ENCODE data around the gene C2orf76. TPM values are rescaled to one million over a fixed set of nuclear protein-coding genes. Genes with fewer than 3 reads are reported as not detected.

The C2orf76 gene
- total and polyA plus RNA-seq, 10 of the 15 experiments (the other 5 are each of a cell fraction or from before 2014, with no cell fraction given), result 14.0 to 46.1 (median 25.4) TPM

DNA sequence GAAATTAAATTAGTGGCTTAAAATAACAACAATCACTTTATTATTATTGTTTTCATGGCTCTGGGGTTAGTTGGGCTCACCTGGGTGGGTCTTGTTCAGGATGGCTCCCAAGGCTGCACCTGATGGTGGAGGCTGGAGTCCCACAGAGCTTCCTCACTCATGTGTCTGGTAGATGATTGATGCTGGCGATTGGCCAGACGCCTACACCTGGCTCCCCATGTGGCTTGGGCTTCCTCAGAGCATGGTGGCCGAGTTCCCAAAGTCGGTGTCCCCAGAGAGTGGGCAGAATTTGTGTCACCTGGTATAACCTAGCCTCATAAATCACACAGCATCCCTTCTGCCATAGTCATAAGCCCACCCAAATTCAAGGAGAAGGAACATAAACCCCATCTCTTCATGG lies 18.3 kb upstream of the C2orf76 start (continued):
- TF ChIP-seq, protein P1, sequence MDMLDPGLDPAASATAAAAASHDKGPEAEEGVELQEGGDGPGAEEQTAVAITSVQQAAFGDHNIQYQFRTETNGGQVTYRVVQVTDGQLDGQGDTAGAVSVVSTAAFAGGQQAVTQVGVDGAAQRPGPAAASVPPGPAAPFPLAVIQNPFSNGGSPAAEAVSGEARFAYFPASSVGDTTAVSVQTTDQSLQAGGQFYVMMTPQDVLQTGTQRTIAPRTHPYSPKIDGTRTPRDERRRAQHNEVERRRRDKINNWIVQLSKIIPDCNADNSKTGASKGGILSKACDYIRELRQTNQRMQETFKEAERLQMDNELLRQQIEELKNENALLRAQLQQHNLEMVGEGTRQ (IDR thresholded peaks at IDR 0.05; ENCODE audit: borderline replicate concordance, low read depth, low read length), result no peak
- no peak for TF ChIP-seq CREM (IDR thresholded peaks at IDR 0.05; ENCODE audit: low read depth)

DNA sequence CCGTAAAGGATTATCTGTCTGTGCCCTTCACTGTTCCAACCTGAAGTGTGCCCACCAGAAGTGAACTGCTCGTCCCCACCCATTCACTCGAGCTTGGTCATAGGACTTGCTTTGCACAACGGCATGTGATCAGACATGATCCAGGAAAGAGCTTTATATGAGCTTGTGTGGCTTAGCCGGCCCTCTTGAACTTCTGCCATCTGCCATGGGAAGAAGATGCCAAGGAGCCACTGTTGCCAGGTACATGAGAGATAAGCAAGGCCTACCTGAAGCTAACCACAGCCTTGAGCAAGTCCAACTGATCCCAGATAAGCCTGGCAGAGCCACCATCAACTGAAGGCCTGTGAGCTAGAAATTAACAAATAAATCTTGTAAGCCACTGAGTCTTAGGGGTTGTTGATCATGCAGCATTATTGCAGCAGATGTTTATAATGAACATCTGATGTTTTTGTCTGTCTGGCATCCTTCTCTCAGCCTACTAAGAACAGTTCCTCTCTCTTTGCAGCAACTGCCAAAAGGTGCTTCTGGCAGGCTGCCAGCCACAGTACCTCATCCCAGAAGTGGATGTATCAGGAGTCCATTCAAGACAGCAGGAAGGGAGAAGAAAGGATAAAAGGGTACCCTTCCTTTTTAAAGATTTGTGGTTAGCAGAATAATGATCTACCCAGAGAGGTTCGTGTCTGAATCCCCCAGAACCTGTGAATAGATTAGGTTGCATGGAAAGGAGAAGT lies 16.9 kb upstream of the C2orf76 start:
- WGBS (ENCODE audit: insufficient coverage, insufficient replicate concordance, low lambda C conversion rate, missing lambda C conversion rate), result 65% methylated on average over 6 of the region's 6 CpGs
- no peak for DNase-seq (ENCODE audit: low read depth, low spot score)
- Histone ChIP-seq H3K79me2 (ENCODE audit: control insufficient read depth, insufficient read depth, low read length) (no peaks in the 10 kb centered on the region), H3K9me3 (replicated peaks; ENCODE audit: control insufficient read depth, insufficient read depth, low read length) (no peaks in the 10 kb centered on the region), H3K4me3 (no peak overlapping the region), H3K36me3 (ENCODE audit: control insufficient read depth in 2 of 2, insufficient read depth in 2 of 2, low read length in 1 of 2) (no peaks in the 10 kb centered on the region), H2AFZ (ENCODE audit: control insufficient read depth, low read depth, low read length) (no peak overlapping the region), H3K4me2 (ENCODE audit: control insufficient read depth, insufficient read depth) (no peak overlapping the region), H3K4me1 (ENCODE audit: control insufficient read depth, insufficient read depth, low read length) (peaks cover 7% of the 10 kb centered on the region), H3K9ac (ENCODE audit: control insufficient read depth, insufficient read depth, low read length) (no peak overlapping the region), H3K27ac (ENCODE audit: control insufficient read depth, insufficient read depth) (no peak overlapping the region), H3K27me3 (replicated peaks in 1 of 2; ENCODE audit: control insufficient read depth in 2 of 2, insufficient read depth in 2 of 2, low read length in 1 of 2) (no peaks in the 10 kb centered on the region), H4K20me1 (ENCODE audit: control insufficient read depth, insufficient read depth) (no peaks in the 10 kb centered on the region)
- ChIA-PET CTCF (interaction anchor here (1.5 to 2.7 kb wide), 2 partner anchors 16 to 74 kb away, joined by 3 to 8 read pairs; partner anchors contain the start of genes C2orf76 and DBI), SMC1A (ENCODE audit: uncharacterized antibody, unreplicated experiment) (interaction anchor here (0.8 to 1.2 kb wide), 3 partner anchors 17 to 381 kb away, joined by 3 read pairs; partner anchors contain the start of genes C2orf76 and DBI), RAD21 (ENCODE audit: unreplicated experiment) (interaction anchor here (0.9 kb wide), 1 partner anchor 16 kb away, joined by 4 read pairs; no protein-coding TSS in a partner anchor), POLR2A (interaction anchor here (1.2 to 1.8 kb wide), 3 partner anchors 16 to 44 kb away, joined by 4 to 9 read pairs (median 4); partner anchors contain the start of genes C2orf76 and DBI)
- FAIRE-seq, result no peak
- TF ChIP-seq SMAD1 (IDR thresholded peaks at IDR 0.05; ENCODE audit: low read depth, partially characterized antibody) (no peak), TARDBP (IDR thresholded peaks at IDR 0.05; ENCODE audit: borderline replicate concordance) (no peak), MEF2A (IDR thresholded peaks at IDR 0.05; ENCODE audit: insufficient read depth, low read depth, low read length) (no peak), EGR1 (IDR thresholded peaks at IDR 0.05; ENCODE audit: borderline replicate concordance in 1 of 2, low read depth in 2 of 2, low read length in 2 of 2) (no peak), IRF4 (IDR thresholded peaks at IDR 0.05; ENCODE audit: low read depth, low read length) (no peak), CBX5 (IDR thresholded peaks at IDR 0.05; ENCODE audit: low read depth) (no peak), SP1 (IDR thresholded peaks at IDR 0.05; ENCODE audit: low read depth, low read length) (no peak), SMAD5 (IDR thresholded peaks at IDR 0.05; ENCODE audit: low read depth) (no peak), BCL11A (IDR thresholded peaks at IDR 0.05; ENCODE audit: low read depth, low read length) (no peak), SPI1 (IDR thresholded peaks at IDR 0.05; ENCODE audit: borderline replicate concordance, insufficient read depth, low read depth, low read length) (no peak), NBN (IDR thresholded peaks at IDR 0.05) (no peak)
- intact Hi-C loops (cut with micrococcal nuclease; ENCODE audit: unreplicated experiment), result no loop called here
- no peak for ATAC-seq
- in situ Hi-C loops (cut with MboI), result no loop called here
- BruUV-seq (replicated peaks), result no TSS peak

Measured in GM12878 (cell line).